ELF-1 (cell line): ENCODE measurements around the gene ADAT3.
A peak's percentile ranks its signal among the peaks of the same experiment; 100 is the strongest.

Experiments used
- DNase-seq: peaks from one replicate; pipeline ENCODE4 v3.0.0-alpha.2; 2016; ENCODE audit warnings: low read depth, low spot score

Gene ADAT3

GRCh38 chr19:1956122-1956494 is 50.9 kb downstream of the ADAT3 start:
- DNase-seq, result no peak

GRCh38 chr19:1956868-1957492 is 51.8 kb downstream of the ADAT3 start:
- DNase-seq, result peak; percentile 30

GRCh38 chr19:1957562-1958248 is 52.5 kb downstream of the ADAT3 start:
- DNase-seq, result no peak

- no peak for DNase-seq
Measured at GRCh38 chr19:1959928-1960589, 54.9 kb downstream of the ADAT3 start.

GRCh38 chr19:1961000-1961883 is 56.0 kb downstream of the ADAT3 start:
- DNase-seq, result no peak

- no peak for DNase-seq
Measured at GRCh38 chr19:1962674-1963073, 57.5 kb downstream of the ADAT3 start.
